K562 (cell line): ENCODE measurements around the gene ZNF502. TPM values are rescaled to one million over a fixed set of nuclear protein-coding genes. Genes with fewer than 3 reads are reported as not detected.

Experiments
- ARID1B ChIP-seq: fragments of 450-650 bp; IDR thresholded peaks from 2 replicates; pipeline ENCODE4 v1.6.1; 2016; ENCODE audit warnings: antibody characterized with exemption, mild to moderate bottlenecking, inconsistent platforms
- ASH1L ChIP-seq: fragments of 450-650 bp; IDR thresholded peaks from 2 replicates; pipeline ENCODE4 v1.6.1; 2018; ENCODE audit warnings: borderline replicate concordance, mild to moderate bottlenecking, low read depth; ENCODE audit not compliant: partially characterized antibody
- BCOR ChIP-seq: fragments of 450-650 bp; IDR thresholded peaks from 2 replicates; pipeline ENCODE4 v1.6.1; 2016
- CBX3 ChIP-seq, 2 experiments: IDR thresholded peaks; 1 replicate in 1 of 2; 2 replicates in 1 of 2; pipeline ENCODE4 v1.6.1; 2012; ENCODE audit warnings: inconsistent platforms in 2 of 2, low read length in 2 of 2, borderline replicate concordance in 1 of 2, control low read depth in 1 of 2
- CBX8 ChIP-seq: fragments of 200-600 bp; sonication (generic); IDR thresholded peaks from 2 replicates; pipeline ENCODE4 v1.6.1; 2012; ENCODE audit warnings: borderline replicate concordance, mixed run types, low read depth, mild to moderate bottlenecking, moderate library complexity, mixed read lengths, low read length, control low read depth, inconsistent platforms; ENCODE audit not compliant: poor library complexity, severe bottlenecking; ENCODE audit errors: extremely low read depth
- CHD4 ChIP-seq: fragments of 200-600 bp; sonication (generic); IDR thresholded peaks from 3 replicates; pipeline ENCODE4 v1.6.1; 2012; ENCODE audit warnings: low read depth, mild to moderate bottlenecking, mixed read lengths, low read length, inconsistent platforms; ENCODE audit not compliant: insufficient read depth, insufficient replicate concordance, poor library complexity, severe bottlenecking
- CSDE1 ChIP-seq, 2 experiments: fragments of 450-650 bp; IDR thresholded peaks; 2 replicates each; pipeline ENCODE4 v1.6.1; 2016; ENCODE audit warnings: mild to moderate bottlenecking in 1 of 2
- CXXC5 ChIP-seq: fragments of 250-450 bp; sonication (Bioruptor Pico); IDR thresholded peaks from 2 replicates; pipeline ENCODE4 v1.8.0; 2022; ENCODE audit warnings: inconsistent platforms, mild to moderate bottlenecking, moderate library complexity
- GTF2F1 ChIP-seq: IDR thresholded peaks from 2 replicates; pipeline ENCODE4 v1.6.1; 2011; ENCODE audit warnings: low read depth, low read length, improper control_type of control experiment
- KLF16 ChIP-seq: IDR thresholded peaks from 2 replicates; pipeline ENCODE4 v1.6.1; 2016; ENCODE audit warnings: antibody characterized with exemption
- MEF2D ChIP-seq: conservative IDR thresholded peaks from 2 replicates; pipeline ENCODE4 v1.6.1; 2016; ENCODE audit warnings: low read depth, missing genetic modification characterization, missing compliant biosample characterization
- MTF1 ChIP-seq: fragments of 250-450 bp; sonication (Bioruptor Pico); IDR thresholded peaks from 2 replicates; pipeline ENCODE4 v1.9.0; 2021; ENCODE audit warnings: moderate library complexity, mild to moderate bottlenecking, inconsistent platforms, borderline replicate concordance
- NCOA1 ChIP-seq: fragments of 450-650 bp; IDR thresholded peaks from 2 replicates; pipeline ENCODE4 v1.6.1; 2016; ENCODE audit warnings: low read depth
- NCOA4 ChIP-seq: fragments of 450-650 bp; IDR thresholded peaks from 2 replicates; pipeline ENCODE4 v1.6.1; 2018; ENCODE audit warnings: mild to moderate bottlenecking; ENCODE audit not compliant: partially characterized antibody
- NFATC3 ChIP-seq: fragments of 450-650 bp; IDR thresholded peaks from 2 replicates; pipeline ENCODE4 v1.6.1; 2017; ENCODE audit warnings: mild to moderate bottlenecking
- PHF21A ChIP-seq: fragments of 450-650 bp; IDR thresholded peaks from 2 replicates; pipeline ENCODE4 v1.6.1; 2017; ENCODE audit warnings: low read depth, borderline replicate concordance
- POLR2H ChIP-seq: IDR thresholded peaks from 2 replicates; pipeline ENCODE4 v1.6.1; 2016; ENCODE audit warnings: missing genetic modification characterization, low read depth, mild to moderate bottlenecking, control low read depth, missing compliant biosample characterization, moderate library complexity
- SAFB2 ChIP-seq: fragments of 200-400 bp; formaldehyde crosslinking; IDR thresholded peaks from 2 replicates; pipeline ENCODE4 v1.6.1; 2018; ENCODE audit warnings: borderline replicate concordance, low read length, low read depth, moderate library complexity; ENCODE audit not compliant: severe bottlenecking
- SREBF2 ChIP-seq: sonication (generic); formaldehyde crosslinking; IDR thresholded peaks from 2 replicates; pipeline ENCODE4 v1.4.0; 2020; ENCODE audit warnings: mild to moderate bottlenecking, missing genetic modification reagents
- TBP ChIP-seq: optimal IDR thresholded peaks from 2 replicates; pipeline ENCODE3; 2011; ENCODE audit warnings: low read depth, low read length, improper control_type of control experiment
- TCFL5 ChIP-seq: fragments of 250-450 bp; sonication (Bioruptor Pico); conservative IDR thresholded peaks from 2 replicates; pipeline ENCODE4 v1.6.1; 2021; ENCODE audit warnings: mild to moderate bottlenecking, moderate library complexity, matching md5 sums
- TEAD4 ChIP-seq, 2 experiments: sonication (generic) in 1 of 2; formaldehyde crosslinking in 1 of 2; IDR thresholded peaks; 2 replicates each; pipeline versions ENCODE4 v1.6.1 to v1.8.0; 2012 to 2022; ENCODE audit warnings: borderline replicate concordance in 1 of 2, inconsistent platforms in 1 of 2, low read length in 1 of 2, mild to moderate bottlenecking in 1 of 2, missing genetic modification reagents in 1 of 2
- TOE1 ChIP-seq, 2 experiments: fragments of 450-650 bp in 1 of 2; sonication (generic) in 1 of 2; formaldehyde crosslinking in 1 of 2; IDR thresholded peaks; 2 replicates each; pipeline versions ENCODE4 v1.7.1 to v1.8.0; 2016 to 2022; ENCODE audit warnings: borderline replicate concordance in 2 of 2, mild to moderate bottlenecking in 2 of 2, antibody characterized with exemption in 1 of 2, inconsistent platforms in 1 of 2, low read depth in 1 of 2, missing genetic modification reagents in 1 of 2, moderate library complexity in 1 of 2
- USF2 ChIP-seq: sonication (generic); formaldehyde crosslinking; IDR thresholded peaks from 2 replicates; pipeline ENCODE4 v1.5.0; 2020; ENCODE audit warnings: missing genetic modification reagents
- ZBTB1 ChIP-seq: sonication (generic); formaldehyde crosslinking; IDR thresholded peaks from 2 replicates; pipeline ENCODE4 v1.8.1; 2023; ENCODE audit warnings: missing genetic modification reagents, low read depth, mild to moderate bottlenecking, borderline replicate concordance
- ZC3H8 ChIP-seq: fragments of 450-650 bp; IDR thresholded peaks from 2 replicates; pipeline ENCODE4 v1.6.1; 2017
- ZNF408 ChIP-seq: fragments of 250-450 bp; sonication (Bioruptor Pico); IDR thresholded peaks from 2 replicates; pipeline ENCODE4 v1.4.0; 2020; ENCODE audit warnings: low read depth, mild to moderate bottlenecking, moderate library complexity
- ZNF561 ChIP-seq: fragments of 450-650 bp; formaldehyde crosslinking; conservative IDR thresholded peaks from 2 replicates; pipeline ENCODE4 v1.4.0; 2020; ENCODE audit warnings: mild to moderate bottlenecking, moderate library complexity
- ZNF583 ChIP-seq: fragments of 250-450 bp; sonication (Bioruptor Pico); IDR thresholded peaks from 2 replicates; pipeline ENCODE4 v1.4.0; 2020
- ZNF764 ChIP-seq: fragments of 250-450 bp; sonication (Bioruptor Pico); IDR thresholded peaks from 2 replicates; pipeline ENCODE4 v1.4.0; 2020; ENCODE audit warnings: low read depth, mild to moderate bottlenecking, moderate library complexity
- ZNF77 ChIP-seq: fragments of 250-450 bp; sonication (Bioruptor Pico); IDR thresholded peaks from 2 replicates; pipeline ENCODE4 v1.5.0; 2020
- ZNF830 ChIP-seq: fragments of 250-450 bp; sonication (Bioruptor Pico); IDR thresholded peaks from 2 replicates; pipeline ENCODE4 v1.5.0; 2021; ENCODE audit warnings: mild to moderate bottlenecking
- polyA plus RNA-seq, 8 experiments: library from polyadenylated mRNA; depleted of rRNA in 4 of 8; stranded (reverse) in 5 of 8; unstranded in 3 of 8; fragments of >200 nt; fragmentation: Nextera tagmentation in 2 of 8; fragmentation: Illumina TruSeq in 1 of 8; extraction: Ambion mirVana in 2 of 8; extraction: Trizol in 1 of 8; gene quantifications; 2 replicates each; pipeline versions ENCODE4 v1.2.1 to v1.2.3, GENCODE V29; 2011 to 2014; ENCODE audit warnings: inconsistent platforms in 1 of 8, missing spikeins in 1 of 8
- total RNA-seq, 7 experiments: library from RNA; depleted of rRNA in 6 of 7; stranded (reverse); fragments of >200 nt in 6 of 7; fragmentation: Illumina TruSeq in 2 of 7; extraction: Trizol in 2 of 7; gene quantifications; 2 replicates each; pipeline versions ENCODE4 v1.2.1 to v1.2.3, GENCODE V29; 2011 to 2021; ENCODE audit warnings: low replicate concordance in 1 of 7

Gene ZNF502
- total and polyA plus RNA-seq, 9 of the 15 experiments (the other 6 are each of a cell fraction or from before 2014, with no cell fraction given): 0.38 to 0.98 (median 0.67) TPM

GRCh38 chr3:44762170-44762677, 49.8 kb downstream of the ZNF502 start (continued):
- TF ChIP-seq TBP: no peak
- no peak for TF ChIP-seq ZBTB1
- no peak for TF ChIP-seq TEAD4 (IDR thresholded peaks at IDR 0.05; ENCODE audit: low read length)
- no peak for TF ChIP-seq TEAD4 (CRISPR knock-in tag; IDR thresholded peaks at IDR 0.05; ENCODE audit: borderline replicate concordance)
- TF ChIP-seq NCOA4: peak; percentile 43
- TF ChIP-seq ARID1B: no peak
- TF ChIP-seq NCOA1: no peak
- TF ChIP-seq ZNF408 (CRISPR knock-in tag): no peak
- no peak for TF ChIP-seq GTF2F1
- no peak for TF ChIP-seq ZNF561 (CRISPR knock-in tag)
- TF ChIP-seq TCFL5 (CRISPR knock-in tag): no peak
- no peak for TF ChIP-seq KLF16
- peak; percentile 26 for TF ChIP-seq ASH1L
- 0 out of 2 replicates have a peak, but pooled peaks have one; percentile 28 for TF ChIP-seq NFATC3
- no peak for TF ChIP-seq POLR2H (tag)
- TF ChIP-seq ZC3H8: no peak
- no peak for TF ChIP-seq CBX8
- TF ChIP-seq PHF21A: no peak
- no peak for TF ChIP-seq CHD4
- no peak for TF ChIP-seq SAFB2
- no peak for TF ChIP-seq ZNF77 (CRISPR knock-in tag)
- no peak for TF ChIP-seq TOE1 (IDR thresholded peaks at IDR 0.05; ENCODE audit: borderline replicate concordance)
- TF ChIP-seq TOE1 (CRISPR knock-in tag; IDR thresholded peaks at IDR 0.05; ENCODE audit: borderline replicate concordance, low read depth): no peak
- no peak for TF ChIP-seq ZNF764
- no peak for TF ChIP-seq MTF1 (CRISPR knock-in tag)
- TF ChIP-seq BCOR: peak; percentile 47; the same call in 1 of the 2 replicates
- no peak for TF ChIP-seq USF2 (CRISPR knock-in tag)
- no peak for TF ChIP-seq ZNF830 (CRISPR knock-in tag)
- TF ChIP-seq SREBF2: no peak
- no peak for TF ChIP-seq ZNF583
- TF ChIP-seq CXXC5: no peak
- no peak for TF ChIP-seq CSDE1 (IDR thresholded peaks at IDR 0.05)
- no peak for TF ChIP-seq CBX3 (IDR thresholded peaks at IDR 0.05; ENCODE audit: borderline replicate concordance in 1 of 2, low read length in 2 of 2)
- no peak for TF ChIP-seq MEF2D (tag)
